Panc1 (cell line): Measurements from ENCODE around the gene CLIC6.

Experiments
- CTCF ChIP-seq: fragments of 450-650 bp; IDR thresholded peaks from 2 replicates; pipeline ENCODE4 v1.5.1; 2017; ENCODE audit warnings: mild to moderate bottlenecking
- POLR2AphosphoS5 ChIP-seq: IDR thresholded peaks from 2 replicates; pipeline ENCODE4 v1.6.1; 2012; ENCODE audit warnings: mild to moderate bottlenecking, low read depth, low read length, moderate library complexity
- SIN3A ChIP-seq: IDR thresholded peaks from 2 replicates; pipeline ENCODE4 v1.6.1; 2012; ENCODE audit warnings: low read depth, mild to moderate bottlenecking, low read length, moderate library complexity, borderline replicate concordance; ENCODE audit not compliant: insufficient read depth
- TCF7L2 ChIP-seq: IDR thresholded peaks from 2 replicates; pipeline ENCODE4 v1.6.1; 2011; ENCODE audit warnings: mild to moderate bottlenecking, low read depth, low read length, inconsistent platforms
- TF ChIP-seq, protein P1 (sequence below), 2 experiments: IDR thresholded peaks; 2 replicates each; pipeline ENCODE4 v1.6.1; 2011 to 2012; ENCODE audit warnings: low read depth in 2 of 2, control low read depth in 1 of 2, low read length in 1 of 2, mild to moderate bottlenecking in 1 of 2, moderate library complexity in 1 of 2; ENCODE audit not compliant: insufficient read depth in 1 of 2

- no peak for TF ChIP-seq POLR2AphosphoS5
- TF ChIP-seq CTCF, result no peak
- TF ChIP-seq SIN3A, result no peak
- no peak for TF ChIP-seq TCF7L2
- TF ChIP-seq, protein P1, sequence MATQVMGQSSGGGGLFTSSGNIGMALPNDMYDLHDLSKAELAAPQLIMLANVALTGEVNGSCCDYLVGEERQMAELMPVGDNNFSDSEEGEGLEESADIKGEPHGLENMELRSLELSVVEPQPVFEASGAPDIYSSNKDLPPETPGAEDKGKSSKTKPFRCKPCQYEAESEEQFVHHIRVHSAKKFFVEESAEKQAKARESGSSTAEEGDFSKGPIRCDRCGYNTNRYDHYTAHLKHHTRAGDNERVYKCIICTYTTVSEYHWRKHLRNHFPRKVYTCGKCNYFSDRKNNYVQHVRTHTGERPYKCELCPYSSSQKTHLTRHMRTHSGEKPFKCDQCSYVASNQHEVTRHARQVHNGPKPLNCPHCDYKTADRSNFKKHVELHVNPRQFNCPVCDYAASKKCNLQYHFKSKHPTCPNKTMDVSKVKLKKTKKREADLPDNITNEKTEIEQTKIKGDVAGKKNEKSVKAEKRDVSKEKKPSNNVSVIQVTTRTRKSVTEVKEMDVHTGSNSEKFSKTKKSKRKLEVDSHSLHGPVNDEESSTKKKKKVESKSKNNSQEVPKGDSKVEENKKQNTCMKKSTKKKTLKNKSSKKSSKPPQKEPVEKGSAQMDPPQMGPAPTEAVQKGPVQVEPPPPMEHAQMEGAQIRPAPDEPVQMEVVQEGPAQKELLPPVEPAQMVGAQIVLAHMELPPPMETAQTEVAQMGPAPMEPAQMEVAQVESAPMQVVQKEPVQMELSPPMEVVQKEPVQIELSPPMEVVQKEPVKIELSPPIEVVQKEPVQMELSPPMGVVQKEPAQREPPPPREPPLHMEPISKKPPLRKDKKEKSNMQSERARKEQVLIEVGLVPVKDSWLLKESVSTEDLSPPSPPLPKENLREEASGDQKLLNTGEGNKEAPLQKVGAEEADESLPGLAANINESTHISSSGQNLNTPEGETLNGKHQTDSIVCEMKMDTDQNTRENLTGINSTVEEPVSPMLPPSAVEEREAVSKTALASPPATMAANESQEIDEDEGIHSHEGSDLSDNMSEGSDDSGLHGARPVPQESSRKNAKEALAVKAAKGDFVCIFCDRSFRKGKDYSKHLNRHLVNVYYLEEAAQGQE (IDR thresholded peaks at IDR 0.05; ENCODE audit: insufficient read depth in 1 of 2, low read depth in 2 of 2, low read length in 1 of 2), result no peak
Measured at GRCh38 chr21:34728479-34728878, 59.7 kb downstream of the CLIC6 start.
